ENCODE results near the gene ALG8. TPM values are rescaled to one million over a fixed set of nuclear protein-coding genes. Genes with fewer than 3 reads are reported as not detected.

ALG8 gene
- total and polyA plus RNA-seq, 2 experiments from 2014 or later: 94.3 to 130 TPM

DNA sequence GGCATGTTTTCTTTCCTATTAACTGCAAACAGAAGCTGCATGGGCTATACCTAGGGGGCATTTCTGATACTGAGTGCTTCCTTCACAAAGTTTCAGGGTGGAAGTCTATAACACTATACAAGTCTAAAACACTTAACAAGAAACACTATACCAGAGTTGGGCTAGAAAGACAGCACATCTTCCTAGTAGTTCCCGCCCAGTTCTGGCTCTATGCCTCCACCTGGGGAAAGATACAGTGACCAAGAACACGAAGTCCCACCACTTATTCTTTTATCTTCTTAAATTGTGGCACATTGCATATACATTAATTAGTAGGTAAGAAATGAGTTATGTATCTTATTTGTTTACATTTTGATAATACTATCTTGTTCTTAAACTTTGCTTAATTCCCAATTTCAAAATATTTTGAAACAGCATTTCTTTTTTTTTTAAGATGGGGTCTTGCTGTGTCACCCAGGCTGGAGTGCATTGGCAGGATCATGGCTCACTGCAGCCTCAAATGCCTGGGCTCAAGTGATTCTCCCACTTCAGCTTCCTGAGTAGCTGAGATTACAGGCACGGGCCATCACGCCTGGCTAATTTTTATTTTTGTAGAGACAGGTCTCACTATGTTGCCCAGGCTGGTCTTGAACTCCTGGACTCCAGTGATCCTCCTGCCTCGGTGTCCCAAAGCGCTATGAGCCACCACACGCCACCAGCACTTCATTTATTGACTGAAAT, 41.6 kb downstream of the ALG8 start:
- Mint-ChIP-seq H3K27me3 (ENCODE audit: insufficient read depth, low read depth, poor library complexity) (peaks cover 3% of the 10 kb centered on the region), H3K9me3 (no peaks in the 10 kb centered on the region), H3K4me1 (no peaks in the 10 kb centered on the region), H3K27ac (no peak overlapping the region), H3K4me3 (no peak overlapping the region), H3K36me3 (ENCODE audit: low read depth) (peaks cover 45% of the 10 kb centered on the region)
- Histone ChIP-seq H3K4me2 (no peak overlapping the region), H3K27me3 (ENCODE audit: insufficient read depth) (no peaks in the 10 kb centered on the region), H3K4me1 (ENCODE audit: insufficient read depth) (no peaks in the 10 kb centered on the region), H4K20me1 (replicated peaks; ENCODE audit: insufficient read depth) (no peaks in the 10 kb centered on the region), H3K79me2 (replicated peaks; ENCODE audit: insufficient read depth) (no peaks in the 10 kb centered on the region), H3K27ac (ENCODE audit: low read depth) (no peak overlapping the region), H3K4me3 (no peak overlapping the region), H2AFZ (no peak overlapping the region), H3K36me3 (ENCODE audit: insufficient read depth) (peaks cover 24% of the 10 kb centered on the region), H3K9me2 (ENCODE audit: insufficient read depth) (no peaks in the 10 kb centered on the region), H3F3A (replicated peaks; ENCODE audit: low read depth) (no peaks in the 10 kb centered on the region)
- no peak for DNase-seq (ENCODE audit: low spot score)
- ATAC-seq: no peak
- TF ChIP-seq, protein P1, sequence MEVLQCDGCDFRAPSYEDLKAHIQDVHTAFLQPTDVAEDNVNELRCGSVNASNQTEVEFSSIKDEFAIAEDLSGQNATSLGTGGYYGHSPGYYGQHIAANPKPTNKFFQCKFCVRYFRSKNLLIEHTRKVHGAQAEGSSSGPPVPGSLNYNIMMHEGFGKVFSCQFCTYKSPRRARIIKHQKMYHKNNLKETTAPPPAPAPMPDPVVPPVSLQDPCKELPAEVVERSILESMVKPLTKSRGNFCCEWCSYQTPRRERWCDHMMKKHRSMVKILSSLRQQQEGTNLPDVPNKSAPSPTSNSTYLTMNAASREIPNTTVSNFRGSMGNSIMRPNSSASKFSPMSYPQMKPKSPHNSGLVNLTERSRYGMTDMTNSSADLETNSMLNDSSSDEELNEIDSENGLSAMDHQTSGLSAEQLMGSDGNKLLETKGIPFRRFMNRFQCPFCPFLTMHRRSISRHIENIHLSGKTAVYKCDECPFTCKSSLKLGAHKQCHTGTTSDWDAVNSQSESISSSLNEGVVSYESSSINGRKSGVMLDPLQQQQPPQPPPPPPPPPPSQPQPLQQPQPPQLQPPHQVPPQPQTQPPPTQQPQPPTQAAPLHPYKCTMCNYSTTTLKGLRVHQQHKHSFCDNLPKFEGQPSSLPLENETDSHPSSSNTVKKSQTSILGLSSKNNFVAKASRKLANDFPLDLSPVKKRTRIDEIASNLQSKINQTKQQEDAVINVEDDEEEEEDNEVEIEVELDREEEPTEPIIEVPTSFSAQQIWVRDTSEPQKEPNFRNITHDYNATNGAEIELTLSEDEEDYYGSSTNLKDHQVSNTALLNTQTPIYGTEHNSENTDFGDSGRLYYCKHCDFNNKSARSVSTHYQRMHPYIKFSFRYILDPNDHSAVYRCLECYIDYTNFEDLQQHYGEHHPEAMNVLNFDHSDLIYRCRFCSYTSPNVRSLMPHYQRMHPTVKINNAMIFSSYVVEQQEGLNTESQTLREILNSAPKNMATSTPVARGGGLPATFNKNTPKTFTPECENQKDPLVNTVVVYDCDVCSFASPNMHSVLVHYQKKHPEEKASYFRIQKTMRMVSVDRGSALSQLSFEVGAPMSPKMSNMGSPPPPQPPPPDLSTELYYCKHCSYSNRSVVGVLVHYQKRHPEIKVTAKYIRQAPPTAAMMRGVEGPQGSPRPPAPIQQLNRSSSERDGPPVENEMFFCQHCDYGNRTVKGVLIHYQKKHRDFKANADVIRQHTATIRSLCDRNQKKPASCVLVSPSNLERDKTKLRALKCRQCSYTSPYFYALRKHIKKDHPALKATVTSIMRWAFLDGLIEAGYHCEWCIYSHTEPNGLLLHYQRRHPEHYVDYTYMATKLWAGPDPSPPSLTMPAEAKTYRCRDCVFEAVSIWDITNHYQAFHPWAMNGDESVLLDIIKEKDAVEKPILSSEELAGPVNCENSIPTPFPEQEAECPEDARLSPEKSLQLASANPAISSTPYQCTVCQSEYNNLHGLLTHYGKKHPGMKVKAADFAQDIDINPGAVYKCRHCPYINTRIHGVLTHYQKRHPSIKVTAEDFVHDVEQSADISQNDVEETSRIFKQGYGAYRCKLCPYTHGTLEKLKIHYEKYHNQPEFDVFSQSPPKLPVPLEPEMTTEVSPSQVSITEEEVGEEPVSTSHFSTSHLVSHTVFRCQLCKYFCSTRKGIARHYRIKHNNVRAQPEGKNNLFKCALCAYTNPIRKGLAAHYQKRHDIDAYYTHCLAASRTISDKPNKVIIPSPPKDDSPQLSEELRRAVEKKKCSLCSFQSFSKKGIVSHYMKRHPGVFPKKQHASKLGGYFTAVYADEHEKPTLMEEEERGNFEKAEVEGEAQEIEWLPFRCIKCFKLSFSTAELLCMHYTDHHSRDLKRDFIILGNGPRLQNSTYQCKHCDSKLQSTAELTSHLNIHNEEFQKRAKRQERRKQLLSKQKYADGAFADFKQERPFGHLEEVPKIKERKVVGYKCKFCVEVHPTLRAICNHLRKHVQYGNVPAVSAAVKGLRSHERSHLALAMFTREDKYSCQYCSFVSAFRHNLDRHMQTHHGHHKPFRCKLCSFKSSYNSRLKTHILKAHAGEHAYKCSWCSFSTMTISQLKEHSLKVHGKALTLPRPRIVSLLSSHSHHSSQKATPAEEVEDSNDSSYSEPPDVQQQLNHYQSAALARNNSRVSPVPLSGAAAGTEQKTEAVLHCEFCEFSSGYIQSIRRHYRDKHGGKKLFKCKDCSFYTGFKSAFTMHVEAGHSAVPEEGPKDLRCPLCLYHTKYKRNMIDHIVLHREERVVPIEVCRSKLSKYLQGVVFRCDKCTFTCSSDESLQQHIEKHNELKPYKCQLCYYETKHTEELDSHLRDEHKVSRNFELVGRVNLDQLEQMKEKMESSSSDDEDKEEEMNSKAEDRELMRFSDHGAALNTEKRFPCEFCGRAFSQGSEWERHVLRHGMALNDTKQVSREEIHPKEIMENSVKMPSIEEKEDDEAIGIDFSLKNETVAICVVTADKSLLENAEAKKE (CRISPR knock-in tag; IDR thresholded peaks at IDR 0.05): no peak
- TF ChIP-seq, protein P2, sequence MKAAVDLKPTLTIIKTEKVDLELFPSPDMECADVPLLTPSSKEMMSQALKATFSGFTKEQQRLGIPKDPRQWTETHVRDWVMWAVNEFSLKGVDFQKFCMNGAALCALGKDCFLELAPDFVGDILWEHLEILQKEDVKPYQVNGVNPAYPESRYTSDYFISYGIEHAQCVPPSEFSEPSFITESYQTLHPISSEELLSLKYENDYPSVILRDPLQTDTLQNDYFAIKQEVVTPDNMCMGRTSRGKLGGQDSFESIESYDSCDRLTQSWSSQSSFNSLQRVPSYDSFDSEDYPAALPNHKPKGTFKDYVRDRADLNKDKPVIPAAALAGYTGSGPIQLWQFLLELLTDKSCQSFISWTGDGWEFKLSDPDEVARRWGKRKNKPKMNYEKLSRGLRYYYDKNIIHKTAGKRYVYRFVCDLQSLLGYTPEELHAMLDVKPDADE (IDR thresholded peaks at IDR 0.05): no peak
- TF ChIP-seq EZH2 (IDR thresholded peaks at IDR 0.05; ENCODE audit: low read depth, unreplicated experiment): no peak
- TF ChIP-seq, protein P3, sequence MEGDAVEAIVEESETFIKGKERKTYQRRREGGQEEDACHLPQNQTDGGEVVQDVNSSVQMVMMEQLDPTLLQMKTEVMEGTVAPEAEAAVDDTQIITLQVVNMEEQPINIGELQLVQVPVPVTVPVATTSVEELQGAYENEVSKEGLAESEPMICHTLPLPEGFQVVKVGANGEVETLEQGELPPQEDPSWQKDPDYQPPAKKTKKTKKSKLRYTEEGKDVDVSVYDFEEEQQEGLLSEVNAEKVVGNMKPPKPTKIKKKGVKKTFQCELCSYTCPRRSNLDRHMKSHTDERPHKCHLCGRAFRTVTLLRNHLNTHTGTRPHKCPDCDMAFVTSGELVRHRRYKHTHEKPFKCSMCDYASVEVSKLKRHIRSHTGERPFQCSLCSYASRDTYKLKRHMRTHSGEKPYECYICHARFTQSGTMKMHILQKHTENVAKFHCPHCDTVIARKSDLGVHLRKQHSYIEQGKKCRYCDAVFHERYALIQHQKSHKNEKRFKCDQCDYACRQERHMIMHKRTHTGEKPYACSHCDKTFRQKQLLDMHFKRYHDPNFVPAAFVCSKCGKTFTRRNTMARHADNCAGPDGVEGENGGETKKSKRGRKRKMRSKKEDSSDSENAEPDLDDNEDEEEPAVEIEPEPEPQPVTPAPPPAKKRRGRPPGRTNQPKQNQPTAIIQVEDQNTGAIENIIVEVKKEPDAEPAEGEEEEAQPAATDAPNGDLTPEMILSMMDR (conservative IDR thresholded peaks at IDR 0.05; ENCODE audit: low read depth in 2 of 2): no peak
- no peak for TF ChIP-seq EZH2phosphoT487 (IDR thresholded peaks at IDR 0.05; ENCODE audit: unreplicated experiment)
- no peak for TF ChIP-seq NANOG (IDR thresholded peaks at IDR 0.05; ENCODE audit: borderline replicate concordance)
- TF ChIP-seq ZNF114 (CRISPR knock-in tag; IDR thresholded peaks at IDR 0.05): no peak
- no peak for TF ChIP-seq JUNB (IDR thresholded peaks at IDR 0.05; ENCODE audit: unreplicated experiment)
- no peak for TF ChIP-seq REST (IDR thresholded peaks at IDR 0.05; ENCODE audit: unreplicated experiment)
- TF ChIP-seq CREB1 (CRISPR knock-in tag; IDR thresholded peaks at IDR 0.05; ENCODE audit: low read depth): no peak
- no peak for TF ChIP-seq ZNF331 (CRISPR knock-in tag; IDR thresholded peaks at IDR 0.05; ENCODE audit: low read depth)
- TF ChIP-seq POLR2AphosphoS5 (IDR thresholded peaks at IDR 0.05; ENCODE audit: low read depth): no peak
- no peak for TF ChIP-seq STAT1 (IDR thresholded peaks at IDR 0.05; ENCODE audit: unreplicated experiment)

All from GM23338 (cell line).